ENCODE measurements around the gene C14orf93.

DNA sequence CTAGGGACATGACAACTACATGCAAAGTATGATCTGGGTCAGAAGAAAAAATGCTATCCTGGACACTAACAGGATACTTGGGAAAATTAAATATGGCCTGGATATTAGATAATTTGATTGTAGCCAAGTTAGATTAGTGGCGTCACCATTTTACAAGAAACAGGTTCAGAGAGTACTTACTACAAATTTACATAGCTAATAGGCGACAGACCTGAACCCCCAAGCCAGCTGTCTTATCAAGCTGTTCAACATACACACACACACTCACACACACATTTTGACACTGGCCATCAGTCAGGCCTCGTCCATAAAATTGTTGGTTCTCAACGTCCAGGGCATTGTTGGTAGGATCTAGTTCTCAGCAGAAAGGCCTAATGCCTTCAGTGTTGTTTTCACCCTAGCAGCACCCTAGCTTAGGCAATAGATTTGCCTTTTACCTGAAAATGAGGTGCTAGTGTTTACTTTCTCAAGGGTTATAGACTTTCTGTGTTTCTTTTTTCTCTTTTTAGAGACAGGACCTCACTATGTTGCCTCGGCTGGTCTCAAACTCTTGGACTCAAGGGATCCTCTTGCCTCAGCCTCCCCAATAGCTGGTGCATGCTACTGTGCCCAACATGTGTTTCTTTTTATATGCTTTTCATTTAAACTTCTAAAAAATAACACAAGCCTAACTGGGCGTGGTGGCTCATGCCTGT, 3.3 kb upstream of the C14orf93 start:
- TF ChIP-seq, protein P1, sequence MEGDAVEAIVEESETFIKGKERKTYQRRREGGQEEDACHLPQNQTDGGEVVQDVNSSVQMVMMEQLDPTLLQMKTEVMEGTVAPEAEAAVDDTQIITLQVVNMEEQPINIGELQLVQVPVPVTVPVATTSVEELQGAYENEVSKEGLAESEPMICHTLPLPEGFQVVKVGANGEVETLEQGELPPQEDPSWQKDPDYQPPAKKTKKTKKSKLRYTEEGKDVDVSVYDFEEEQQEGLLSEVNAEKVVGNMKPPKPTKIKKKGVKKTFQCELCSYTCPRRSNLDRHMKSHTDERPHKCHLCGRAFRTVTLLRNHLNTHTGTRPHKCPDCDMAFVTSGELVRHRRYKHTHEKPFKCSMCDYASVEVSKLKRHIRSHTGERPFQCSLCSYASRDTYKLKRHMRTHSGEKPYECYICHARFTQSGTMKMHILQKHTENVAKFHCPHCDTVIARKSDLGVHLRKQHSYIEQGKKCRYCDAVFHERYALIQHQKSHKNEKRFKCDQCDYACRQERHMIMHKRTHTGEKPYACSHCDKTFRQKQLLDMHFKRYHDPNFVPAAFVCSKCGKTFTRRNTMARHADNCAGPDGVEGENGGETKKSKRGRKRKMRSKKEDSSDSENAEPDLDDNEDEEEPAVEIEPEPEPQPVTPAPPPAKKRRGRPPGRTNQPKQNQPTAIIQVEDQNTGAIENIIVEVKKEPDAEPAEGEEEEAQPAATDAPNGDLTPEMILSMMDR (IDR thresholded peaks at IDR 0.05): no peak
- no peak for TF ChIP-seq POLR2A (IDR thresholded peaks at IDR 0.05)

Data from right lobe of liver (tissue), 4 donors.